Endothelial cell of umbilical vein (primary cell): ENCODE data around the gene TPGS2. TPM values are rescaled to one million over a fixed set of nuclear protein-coding genes. Genes with fewer than 3 reads are reported as not detected.

Experiments
- BruUV-seq: library from RNA; stranded (reverse); fragments of 400-500 nt; replicated peaks from 2 replicates; lab custom pipeline; 2021; lab: Mats Ljungman, UMichigan
- CTCF ChIA-PET: fragments of 300-600, 350-600 bp; sonication (Branson Sonifier 250); formaldehyde crosslinking; loops from one replicate; lab custom pipeline; 2021; ENCODE audit warnings: antibody characterized with exemption, inconsistent platforms; lab: Charles Lee
- POLR2A ChIA-PET: fragments of 300-600, 350-600 bp; sonication (Branson Sonifier 250); formaldehyde crosslinking; loops from one replicate; lab custom pipeline; 2021; ENCODE audit warnings: antibody characterized with exemption, inconsistent platforms; lab: Charles Lee
- DNase-seq: peaks from one replicate; pipeline ENCODE4 v3.0.0-alpha.2; 2011; ENCODE audit warnings: low read depth, low spot score
- FAIRE-seq: peaks from 2 replicates; lab custom pipeline; 2011; peaks lifted over from hg19 to GRCh38; lab: Jason Lieb, UNC
- H2AFZ ChIP-seq: 2 replicates; pipeline ENCODE4 v1.6.0; 2012; ENCODE audit warnings: low read depth, low read length, control low read depth, inconsistent platforms
- H3K27ac ChIP-seq: 2 replicates; pipeline ENCODE4 v1.5.1; 2011; ENCODE audit warnings: low read depth, mild to moderate bottlenecking, control low read depth, low read length, moderate library complexity; ENCODE audit not compliant: insufficient read depth
- H3K27me3 ChIP-seq, 2 experiments: 2 replicates each; pipeline versions ENCODE4 v1.6.0 to v1.6.1; 2011; ENCODE audit warnings: low read length in 2 of 2, mixed read lengths in 1 of 2; ENCODE audit not compliant: control insufficient read depth in 2 of 2, insufficient read depth in 2 of 2
- H3K36me3 ChIP-seq, 2 experiments: 2 replicates in 1 of 2; 3 replicates in 1 of 2; pipeline ENCODE4 v1.5.1; 2011; ENCODE audit warnings: low read length in 2 of 2, mild to moderate bottlenecking in 1 of 2, moderate library complexity in 1 of 2; ENCODE audit not compliant: control insufficient read depth in 2 of 2, insufficient read depth in 2 of 2; ENCODE audit errors: extremely low read depth in 1 of 2
- H3K4me1 ChIP-seq: 3 replicates; pipeline ENCODE4 v1.5.1; 2011; ENCODE audit warnings: mild to moderate bottlenecking, low read length; ENCODE audit not compliant: control insufficient read depth, insufficient read depth; ENCODE audit errors: extremely low read depth
- H3K4me2 ChIP-seq: 2 replicates; pipeline ENCODE4 v1.6.1; 2011; ENCODE audit warnings: low read length, control low read depth, mixed read lengths; ENCODE audit not compliant: insufficient read depth
- H3K4me3 ChIP-seq, 3 experiments: fragments of 200-600 bp in 1 of 3; sonication (generic), shearing (Covaris generic) in 1 of 3; replicated peaks in 1 of 3; 2 replicates each; pipeline ENCODE4 v1.5.1; 2011 to 2016; ENCODE audit warnings: control low read depth in 3 of 3, low read length in 3 of 3, mild to moderate bottlenecking in 2 of 3, inconsistent platforms in 1 of 3, low read depth in 1 of 3, moderate library complexity in 1 of 3; ENCODE audit not compliant: insufficient read depth in 1 of 3
- H3K79me2 ChIP-seq: 2 replicates; pipeline ENCODE4 v1.6.0; 2012; ENCODE audit warnings: low read length, inconsistent platforms; ENCODE audit not compliant: control insufficient read depth, insufficient read depth
- H3K9ac ChIP-seq: replicated peaks from 2 replicates; pipeline ENCODE3; 2011; ENCODE audit warnings: low read length, control low read depth; ENCODE audit not compliant: insufficient read depth; ENCODE audit errors: extremely low read depth
- H3K9me1 ChIP-seq: replicated peaks from 3 replicates; pipeline ENCODE4 v1.6.0; 2011; ENCODE audit warnings: mild to moderate bottlenecking, low read length; ENCODE audit not compliant: control insufficient read depth, insufficient read depth; ENCODE audit errors: extremely low read depth
- H3K9me3 ChIP-seq: replicated peaks from 2 replicates; pipeline ENCODE4 v1.5.1; 2012; ENCODE audit warnings: low read length, inconsistent platforms; ENCODE audit not compliant: control insufficient read depth, insufficient read depth
- H4K20me1 ChIP-seq: replicated peaks from 2 replicates; pipeline ENCODE3; 2011; ENCODE audit warnings: mild to moderate bottlenecking, low read length; ENCODE audit not compliant: control insufficient read depth, insufficient read depth; ENCODE audit errors: extremely low read depth
- CTCF ChIP-seq, 2 donors: IDR thresholded peaks; 1 replicate in 1 of 2; 2 replicates in 1 of 2; pipeline ENCODE4 v1.5.1; 2011; ENCODE audit warnings: low read length in 2 of 2, mild to moderate bottlenecking in 2 of 2, moderate library complexity in 2 of 2, control low read depth in 1 of 2, inconsistent platforms in 1 of 2, low read depth in 1 of 2; ENCODE audit not compliant: insufficient read depth in 1 of 2; ENCODE audit errors: extremely low read depth in 1 of 2
- EZH2 ChIP-seq: IDR thresholded peaks from 2 replicates; pipeline ENCODE4 v1.6.1; 2012; ENCODE audit warnings: borderline replicate concordance, low read depth, mild to moderate bottlenecking, moderate library complexity, low read length, inconsistent platforms; ENCODE audit not compliant: severe bottlenecking
- FOS ChIP-seq: IDR thresholded peaks from 2 replicates; pipeline ENCODE4 v1.6.1; 2011; ENCODE audit warnings: mild to moderate bottlenecking, low read length, moderate library complexity, borderline replicate concordance; ENCODE audit not compliant: insufficient read depth
- GATA2 ChIP-seq: IDR thresholded peaks from 2 replicates; pipeline ENCODE4 v1.7.0; 2011; ENCODE audit warnings: low read depth, mild to moderate bottlenecking, moderate library complexity, mixed read lengths, low read length; ENCODE audit not compliant: insufficient read length, insufficient read depth
- JUN ChIP-seq: IDR thresholded peaks from 2 replicates; pipeline ENCODE4 v1.6.1; 2011; ENCODE audit warnings: borderline replicate concordance, low read depth; ENCODE audit not compliant: insufficient read length, insufficient read depth
- MAX ChIP-seq: IDR thresholded peaks from 2 replicates; pipeline ENCODE4 v1.6.1; 2011; ENCODE audit not compliant: insufficient read depth, insufficient read length
- MYC ChIP-seq: IDR thresholded peaks from one replicate; pipeline ENCODE4 v1.6.1; 2011; ENCODE audit warnings: mild to moderate bottlenecking, low read depth, low read length
- POLR2A ChIP-seq: IDR thresholded peaks from 2 replicates; pipeline ENCODE4 v1.6.1; 2012; ENCODE audit warnings: low read depth, mild to moderate bottlenecking, control low read depth, low read length
- POLR2AphosphoS5 ChIP-seq: IDR thresholded peaks from 2 replicates; pipeline ENCODE4 v1.6.1; 2012; ENCODE audit warnings: low read depth, mild to moderate bottlenecking, control low read depth, low read length, moderate library complexity; ENCODE audit not compliant: insufficient read depth
- dilution Hi-C: fragments of 300-500 bp; cut with MboI; formaldehyde crosslinking; loops from one replicate; pipeline ENCODE4 v1.15.0; 2019; ENCODE audit warnings: low sequenced_read_pairs; ENCODE audit not compliant: extremely low pct_ligation_motif_present
- intact Hi-C: fragments of 100-400 bp; cut with micrococcal nuclease; formaldehyde crosslinking; loops from one replicate; pipeline ENCODE4 v1.10.0; 2022
- polyA plus RNA-seq, 4 experiments: library from polyadenylated mRNA; depleted of rRNA in 3 of 4; stranded (reverse) in 3 of 4; unstranded in 1 of 4; fragments of >200 nt; gene quantifications; 2 replicates each; pipeline versions ENCODE4 v1.2.1 to v1.2.3, GENCODE V29; 2011 to 2012; ENCODE audit warnings: missing spikeins in 1 of 4
- total RNA-seq: library from RNA; stranded (reverse); gene quantifications from 2 replicates; pipeline ENCODE4 v1.2.3, GENCODE V29; 2021

TPGS2 gene
- total and polyA plus RNA-seq, 2 donors (not counting 3 experiments of a cell fraction or from before 2014, with no cell fraction given), result 150 to 232 TPM

GRCh38 chr18:36830158-36830495 lies 1.3 kb upstream of the TPGS2 start:
- no peak overlapping the region for H3K9ac ChIP-seq
- H3K9me3 ChIP-seq, result no peaks in the 10 kb centered on the region
- peaks cover 20% of the 10 kb centered on the region for H3K79me2 ChIP-seq
- no peak overlapping the region for H3K4me3 ChIP-seq
- H3K4me1 ChIP-seq, result peaks cover 18% of the 10 kb centered on the region
- no peak for TF ChIP-seq CTCF (IDR thresholded peaks at IDR 0.05; ENCODE audit: extremely low read depth in 1 of 2, insufficient read depth in 1 of 2, low read depth in 1 of 2, low read length in 2 of 2)
- TF ChIP-seq GATA2, result no peak
- no peak for TF ChIP-seq FOS
- no peak for TF ChIP-seq POLR2A
- no peak for TF ChIP-seq POLR2AphosphoS5
- TF ChIP-seq MYC, result no peak
- TF ChIP-seq EZH2, result no peak
- no peak for TF ChIP-seq JUN
- TF ChIP-seq MAX, result no peak
- peak overlapping the region; percentile 81 for H3K4me2 ChIP-seq
- FAIRE-seq (no peak), DNase-seq (no peak)
- H3K9me1 ChIP-seq, result no peaks in the 10 kb centered on the region
- intact Hi-C loops, result no loop called here
- no peaks in the 10 kb centered on the region for H3K36me3 ChIP-seq
- BruUV-seq, result no TSS peak
- CTCF ChIA-PET, result interaction anchor here (1.1 to 2.3 kb wide), 5 partner anchors 19 to 112 kb away, joined by 4 to 12 read pairs (median 9); no protein-coding TSS in a partner anchor
- POLR2A ChIA-PET, result no interaction called here
- H3K27me3 ChIP-seq, result no peaks in the 10 kb centered on the region
- no peaks in the 10 kb centered on the region for H4K20me1 ChIP-seq
- dilution Hi-C loops, result no loop called here
- H3K27ac ChIP-seq, result no peak overlapping the region
- H2AFZ ChIP-seq, result no peak overlapping the region
